ENCODE measurements around the gene BRAP. TPM values are rescaled to one million over a fixed set of nuclear protein-coding genes. Genes with fewer than 3 reads are reported as not detected.

The BRAP gene, protein sequence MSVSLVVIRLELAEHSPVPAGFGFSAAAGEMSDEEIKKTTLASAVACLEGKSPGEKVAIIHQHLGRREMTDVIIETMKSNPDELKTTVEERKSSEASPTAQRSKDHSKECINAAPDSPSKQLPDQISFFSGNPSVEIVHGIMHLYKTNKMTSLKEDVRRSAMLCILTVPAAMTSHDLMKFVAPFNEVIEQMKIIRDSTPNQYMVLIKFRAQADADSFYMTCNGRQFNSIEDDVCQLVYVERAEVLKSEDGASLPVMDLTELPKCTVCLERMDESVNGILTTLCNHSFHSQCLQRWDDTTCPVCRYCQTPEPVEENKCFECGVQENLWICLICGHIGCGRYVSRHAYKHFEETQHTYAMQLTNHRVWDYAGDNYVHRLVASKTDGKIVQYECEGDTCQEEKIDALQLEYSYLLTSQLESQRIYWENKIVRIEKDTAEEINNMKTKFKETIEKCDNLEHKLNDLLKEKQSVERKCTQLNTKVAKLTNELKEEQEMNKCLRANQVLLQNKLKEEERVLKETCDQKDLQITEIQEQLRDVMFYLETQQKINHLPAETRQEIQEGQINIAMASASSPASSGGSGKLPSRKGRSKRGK
- total RNA-seq (ENCODE audit: low replicate concordance) = 21.3 and 26.5 TPM in 2 replicates

DNA sequence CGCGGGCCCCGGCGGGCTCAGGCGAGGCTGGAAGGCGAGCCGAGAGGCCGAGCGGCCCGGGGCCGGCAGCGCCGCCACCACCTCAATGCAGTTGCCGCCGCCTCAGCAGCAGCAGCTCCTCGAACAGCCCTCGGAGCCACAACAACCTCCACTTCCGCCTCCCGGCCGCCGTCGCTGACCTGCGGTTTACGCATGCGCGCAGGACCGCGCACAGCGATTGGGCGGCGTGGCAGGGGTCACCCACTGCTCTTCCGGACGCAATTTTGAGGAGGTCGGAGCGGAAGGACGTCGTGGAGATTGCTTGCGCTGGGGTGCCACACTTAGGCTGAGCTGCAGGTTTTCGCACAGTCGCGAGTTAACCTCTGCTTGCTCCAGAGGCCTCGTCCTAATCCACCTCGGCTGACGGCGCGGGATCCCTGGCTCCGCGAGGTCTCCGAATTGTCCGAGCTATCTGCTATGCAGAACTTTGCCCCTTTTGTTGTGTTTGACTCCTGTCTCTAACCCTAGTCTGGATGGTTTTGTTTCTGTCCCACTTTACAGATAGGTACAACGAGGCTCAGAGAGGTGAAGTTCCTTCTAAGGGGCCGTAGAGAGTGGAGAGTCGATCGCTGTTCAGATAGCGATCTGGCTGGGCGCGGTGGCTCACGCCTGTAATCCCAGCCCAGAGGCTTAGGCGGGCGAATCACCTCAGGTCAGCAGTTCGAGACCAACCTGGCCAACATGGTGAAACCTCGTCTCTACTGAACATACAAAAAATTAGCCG, at the start of gene BRAP, which contains the start of gene ACAD10:
TSS of gene BRAP (minus strand) at position 146 of the 763 bp plus-strand sequence. CDS start 164 bp downstream, outside the sequence.
TSS of gene ACAD10 (plus strand) at position 243 of the 763 bp plus-strand sequence. CDS start 6,657 bp downstream, outside the sequence.
- peak within 1 kb of the TSS; percentile 95 for H3K4me3 Mint-ChIP-seq
- H3K27me3 Mint-ChIP-seq (ENCODE audit: insufficient read depth, low read depth) = no peaks in the 10 kb centered on the region
- H4K20me1 ChIP-seq (ENCODE audit: low read depth) = peaks cover 10% of the 10 kb centered on the region
- peaks cover 11% of the 10 kb centered on the region for H3K36me3 Mint-ChIP-seq
- peaks cover 23% of the 10 kb centered on the region for H3K4me1 Mint-ChIP-seq
- peak within 1 kb of the TSS; percentile 91 for H3K4me2 ChIP-seq
- peak; percentile 96 for DNase-seq (ENCODE audit: low spot score)
- H3K9ac ChIP-seq = peak within 1 kb of the TSS; percentile 96
- no peaks in the 10 kb centered on the region for H3K9me3 Mint-ChIP-seq
- H3K27ac Mint-ChIP-seq = peak within 1 kb of the TSS; percentile 95
- H2AFZ ChIP-seq (replicated peaks) = peak within 1 kb of the TSS; percentile 77
- H3K4me3 ChIP-seq = peak within 1 kb of the TSS; percentile 80
- H3F3A ChIP-seq (ENCODE audit: low read depth) = peaks cover 14% of the 10 kb centered on the region
- peak within 1 kb of the TSS; percentile 50 for H3K27ac ChIP-seq
- H3K36me3 ChIP-seq = peaks cover 7% of the 10 kb centered on the region
- no peaks in the 10 kb centered on the region for H3K27me3 ChIP-seq
- H3K79me2 ChIP-seq (ENCODE audit: low read depth) = peaks cover 46% of the 10 kb centered on the region
- H3K9me3 ChIP-seq (ENCODE audit: low read depth) = no peaks in the 10 kb centered on the region
- H3K4me1 ChIP-seq = no peaks in the 10 kb centered on the region
- TF ChIP-seq EZH2phosphoT487 (IDR thresholded peaks at IDR 0.05) (no peak), EZH2 (IDR thresholded peaks at IDR 0.05) (peak; percentile 29)
- TF ChIP-seq, protein P1, sequence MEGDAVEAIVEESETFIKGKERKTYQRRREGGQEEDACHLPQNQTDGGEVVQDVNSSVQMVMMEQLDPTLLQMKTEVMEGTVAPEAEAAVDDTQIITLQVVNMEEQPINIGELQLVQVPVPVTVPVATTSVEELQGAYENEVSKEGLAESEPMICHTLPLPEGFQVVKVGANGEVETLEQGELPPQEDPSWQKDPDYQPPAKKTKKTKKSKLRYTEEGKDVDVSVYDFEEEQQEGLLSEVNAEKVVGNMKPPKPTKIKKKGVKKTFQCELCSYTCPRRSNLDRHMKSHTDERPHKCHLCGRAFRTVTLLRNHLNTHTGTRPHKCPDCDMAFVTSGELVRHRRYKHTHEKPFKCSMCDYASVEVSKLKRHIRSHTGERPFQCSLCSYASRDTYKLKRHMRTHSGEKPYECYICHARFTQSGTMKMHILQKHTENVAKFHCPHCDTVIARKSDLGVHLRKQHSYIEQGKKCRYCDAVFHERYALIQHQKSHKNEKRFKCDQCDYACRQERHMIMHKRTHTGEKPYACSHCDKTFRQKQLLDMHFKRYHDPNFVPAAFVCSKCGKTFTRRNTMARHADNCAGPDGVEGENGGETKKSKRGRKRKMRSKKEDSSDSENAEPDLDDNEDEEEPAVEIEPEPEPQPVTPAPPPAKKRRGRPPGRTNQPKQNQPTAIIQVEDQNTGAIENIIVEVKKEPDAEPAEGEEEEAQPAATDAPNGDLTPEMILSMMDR (IDR thresholded peaks at IDR 0.05) = no peak

GRCh38 chr12:111733340-111733915, 47.7 kb upstream of the BRAP start:
- H3K27ac ChIP-seq = no peak overlapping the region
- no peak overlapping the region for H3K4me2 ChIP-seq
- no peaks in the 10 kb centered on the region for H3K4me1 ChIP-seq
- Mint-ChIP-seq H3K9me3 (no peaks in the 10 kb centered on the region), H3K4me1 (no peaks in the 10 kb centered on the region), H3K4me3 (no peak overlapping the region), H3K27ac (no peak overlapping the region), H3K36me3 (peaks cover 21% of the 10 kb centered on the region), H3K27me3 (ENCODE audit: insufficient read depth, low read depth) (peaks cover 1% of the 10 kb centered on the region)
- H3F3A ChIP-seq (ENCODE audit: low read depth) = no peaks in the 10 kb centered on the region
- H3K27me3 ChIP-seq = no peaks in the 10 kb centered on the region
- no peaks in the 10 kb centered on the region for H4K20me1 ChIP-seq (ENCODE audit: low read depth)
- no peak overlapping the region for H3K4me3 ChIP-seq
- TF ChIP-seq EZH2phosphoT487 (IDR thresholded peaks at IDR 0.05) (no peak), EZH2 (IDR thresholded peaks at IDR 0.05) (no peak)
- TF ChIP-seq, protein P1 (IDR thresholded peaks at IDR 0.05) = no peak
- H2AFZ ChIP-seq (replicated peaks) = no peak overlapping the region
- no peaks in the 10 kb centered on the region for H3K36me3 ChIP-seq
- H3K9ac ChIP-seq = peak overlapping the region; percentile 8
- no peaks in the 10 kb centered on the region for H3K79me2 ChIP-seq (ENCODE audit: low read depth)
- H3K9me3 ChIP-seq (ENCODE audit: low read depth) = no peaks in the 10 kb centered on the region
- DNase-seq (ENCODE audit: low spot score) = no peak

DNA sequence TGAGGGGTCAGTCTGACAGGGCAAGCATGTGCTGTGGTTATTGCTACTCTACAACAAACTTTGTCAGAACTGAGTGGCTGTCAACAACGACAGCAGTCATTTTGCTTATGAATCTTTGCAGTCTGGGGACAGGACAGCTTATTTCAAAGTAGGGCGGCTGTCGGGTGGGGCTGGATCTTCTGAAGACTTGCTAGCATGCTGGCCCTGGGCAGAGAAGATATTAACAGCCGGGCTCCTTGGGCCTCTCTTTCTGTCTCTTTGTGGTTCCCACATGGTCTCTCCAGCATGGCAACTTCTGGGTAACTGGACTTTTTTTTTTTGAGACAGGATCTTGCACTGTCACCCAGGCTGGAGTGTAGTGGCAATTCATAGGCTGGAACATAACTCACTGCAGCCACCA, 47.0 kb upstream of the BRAP start:
- H3K27ac ChIP-seq = no peak overlapping the region
- H3K4me2 ChIP-seq = no peak overlapping the region
- H3F3A ChIP-seq (ENCODE audit: low read depth) = no peaks in the 10 kb centered on the region
- no peaks in the 10 kb centered on the region for H3K4me1 ChIP-seq
- H3K9me3 ChIP-seq (ENCODE audit: low read depth) = no peaks in the 10 kb centered on the region
- H3K9ac ChIP-seq = no peak overlapping the region
- Mint-ChIP-seq H3K27ac (no peak overlapping the region), H3K4me3 (no peak overlapping the region), H3K9me3 (no peaks in the 10 kb centered on the region), H3K36me3 (peaks cover 21% of the 10 kb centered on the region), H3K27me3 (ENCODE audit: insufficient read depth, low read depth) (no peaks in the 10 kb centered on the region), H3K4me1 (no peaks in the 10 kb centered on the region)
- H3K4me3 ChIP-seq = no peak overlapping the region
- TF ChIP-seq EZH2phosphoT487 (IDR thresholded peaks at IDR 0.05) (no peak), EZH2 (IDR thresholded peaks at IDR 0.05) (no peak)
- TF ChIP-seq, protein P1 (IDR thresholded peaks at IDR 0.05) = no peak
- no peaks in the 10 kb centered on the region for H3K79me2 ChIP-seq (ENCODE audit: low read depth)
- no peaks in the 10 kb centered on the region for H4K20me1 ChIP-seq (ENCODE audit: low read depth)
- H3K36me3 ChIP-seq = no peaks in the 10 kb centered on the region
- no peak for DNase-seq (ENCODE audit: low spot score)
- no peaks in the 10 kb centered on the region for H3K27me3 ChIP-seq
- no peak overlapping the region for H2AFZ ChIP-seq (replicated peaks)

Data from neural progenitor cell (in vitro differentiated cells).